Measurements from ENCODE around the gene CCL23. TPM values are rescaled to one million over a fixed set of nuclear protein-coding genes. Genes with fewer than 3 reads are reported as not detected.

The CCL23 gene
- total RNA-seq, 1 experiment from 2014 or later: not detected

GRCh38 chr17:36048066-36048465 lies 30.3 kb upstream of the CCL23 start:
- TF ChIP-seq, protein P1, sequence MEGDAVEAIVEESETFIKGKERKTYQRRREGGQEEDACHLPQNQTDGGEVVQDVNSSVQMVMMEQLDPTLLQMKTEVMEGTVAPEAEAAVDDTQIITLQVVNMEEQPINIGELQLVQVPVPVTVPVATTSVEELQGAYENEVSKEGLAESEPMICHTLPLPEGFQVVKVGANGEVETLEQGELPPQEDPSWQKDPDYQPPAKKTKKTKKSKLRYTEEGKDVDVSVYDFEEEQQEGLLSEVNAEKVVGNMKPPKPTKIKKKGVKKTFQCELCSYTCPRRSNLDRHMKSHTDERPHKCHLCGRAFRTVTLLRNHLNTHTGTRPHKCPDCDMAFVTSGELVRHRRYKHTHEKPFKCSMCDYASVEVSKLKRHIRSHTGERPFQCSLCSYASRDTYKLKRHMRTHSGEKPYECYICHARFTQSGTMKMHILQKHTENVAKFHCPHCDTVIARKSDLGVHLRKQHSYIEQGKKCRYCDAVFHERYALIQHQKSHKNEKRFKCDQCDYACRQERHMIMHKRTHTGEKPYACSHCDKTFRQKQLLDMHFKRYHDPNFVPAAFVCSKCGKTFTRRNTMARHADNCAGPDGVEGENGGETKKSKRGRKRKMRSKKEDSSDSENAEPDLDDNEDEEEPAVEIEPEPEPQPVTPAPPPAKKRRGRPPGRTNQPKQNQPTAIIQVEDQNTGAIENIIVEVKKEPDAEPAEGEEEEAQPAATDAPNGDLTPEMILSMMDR (IDR thresholded peaks at IDR 0.05; ENCODE audit: insufficient read depth in 1 of 2, low read depth in 1 of 2, low read length in 1 of 2, severe bottlenecking in 1 of 2, unreplicated experiment in 1 of 2): no peak
- Mint-ChIP-seq H3K4me1 (ENCODE audit: low read depth, unreplicated experiment) (no peaks in the 10 kb centered on the region), H3K9me3 (ENCODE audit: unreplicated experiment) (peaks cover 52% of the 10 kb centered on the region), H3K4me3 (ENCODE audit: unreplicated experiment) (no peak overlapping the region), H3K27me3 (ENCODE audit: insufficient read depth, unreplicated experiment) (peaks cover 23% of the 10 kb centered on the region), H3K36me3 (ENCODE audit: insufficient read depth, unreplicated experiment) (no peaks in the 10 kb centered on the region), H3K27ac (ENCODE audit: unreplicated experiment) (no peak overlapping the region)
- DNase-seq: no peak
- POLR2A ChIA-PET: no interaction called here
- H3K4me1 ChIP-seq: no peaks in the 10 kb centered on the region
- no peaks in the 10 kb centered on the region for H3K27me3 ChIP-seq (replicated peaks; ENCODE audit: control insufficient read depth, insufficient read depth, low read length)
- no TSS peak for BruUV-seq (replicated peaks)
- peaks cover 2% of the 10 kb centered on the region; the same call in 1 of the 2 replicates for H3K9me3 ChIP-seq
- H3K36me3 ChIP-seq (ENCODE audit: control insufficient read depth, insufficient read depth, low read length): no peaks in the 10 kb centered on the region
- CTCF ChIA-PET: no interaction called here
- intact Hi-C loops (cut with micrococcal nuclease; ENCODE audit: unreplicated experiment): no loop called here
- no peak overlapping the region for H3K4me3 ChIP-seq (ENCODE audit: low read depth, low read length)

GRCh38 chr17:36036235-36036634 lies 18.5 kb upstream of the CCL23 start:
- no peak overlapping the region for H3K4me3 Mint-ChIP-seq (ENCODE audit: unreplicated experiment)
- POLR2A ChIA-PET: no interaction called here
- intact Hi-C loops (cut with micrococcal nuclease; ENCODE audit: unreplicated experiment): no loop called here
- no peaks in the 10 kb centered on the region for H3K4me1 ChIP-seq
- H3K9me3 ChIP-seq: no peaks in the 10 kb centered on the region
- no peaks in the 10 kb centered on the region for H3K36me3 ChIP-seq (ENCODE audit: control insufficient read depth, insufficient read depth, low read length)
- no TSS peak for BruUV-seq (replicated peaks)
- no peaks in the 10 kb centered on the region for H3K36me3 Mint-ChIP-seq (ENCODE audit: insufficient read depth, unreplicated experiment)
- no peak for DNase-seq
- H3K27me3 ChIP-seq (replicated peaks; ENCODE audit: control insufficient read depth, insufficient read depth, low read length): no peaks in the 10 kb centered on the region; the same call in 1 of the 2 replicates
- H3K27me3 Mint-ChIP-seq (ENCODE audit: insufficient read depth, unreplicated experiment): peaks cover 3% of the 10 kb centered on the region
- no peak overlapping the region for H3K27ac Mint-ChIP-seq (ENCODE audit: unreplicated experiment)
- no peaks in the 10 kb centered on the region for H3K9me3 Mint-ChIP-seq (ENCODE audit: unreplicated experiment)
- H3K4me3 ChIP-seq (ENCODE audit: low read depth, low read length): no peak overlapping the region
- CTCF ChIA-PET: no interaction called here
- TF ChIP-seq, protein P1 (IDR thresholded peaks at IDR 0.05; ENCODE audit: insufficient read depth in 1 of 2, low read depth in 1 of 2, low read length in 1 of 2, severe bottlenecking in 1 of 2, unreplicated experiment in 1 of 2): no peak
- no peaks in the 10 kb centered on the region for H3K4me1 Mint-ChIP-seq (ENCODE audit: low read depth, unreplicated experiment)

- Mint-ChIP-seq H3K9me3 (ENCODE audit: unreplicated experiment) (no peaks in the 10 kb centered on the region), H3K27me3 (ENCODE audit: insufficient read depth, unreplicated experiment) (peaks cover 12% of the 10 kb centered on the region), H3K27ac (ENCODE audit: unreplicated experiment) (no peak overlapping the region), H3K4me3 (ENCODE audit: unreplicated experiment) (no peak overlapping the region), H3K36me3 (ENCODE audit: insufficient read depth, unreplicated experiment) (no peaks in the 10 kb centered on the region), H3K4me1 (ENCODE audit: low read depth, unreplicated experiment) (peaks cover 10% of the 10 kb centered on the region)
- TF ChIP-seq, protein P1 (IDR thresholded peaks at IDR 0.05; ENCODE audit: insufficient read depth in 1 of 2, low read depth in 1 of 2, low read length in 1 of 2, severe bottlenecking in 1 of 2, unreplicated experiment in 1 of 2): no peak
- intact Hi-C loops (cut with micrococcal nuclease; ENCODE audit: unreplicated experiment): no loop called here
- H3K27me3 ChIP-seq (replicated peaks; ENCODE audit: control insufficient read depth, insufficient read depth, low read length): no peaks in the 10 kb centered on the region; the same call in none of the 2 replicates
- H3K4me1 ChIP-seq: no peaks in the 10 kb centered on the region
- no peaks in the 10 kb centered on the region for H3K36me3 ChIP-seq (ENCODE audit: control insufficient read depth, insufficient read depth, low read length)
- H3K9me3 ChIP-seq: no peaks in the 10 kb centered on the region
- no peak overlapping the region for H3K4me3 ChIP-seq (ENCODE audit: low read depth, low read length)
- DNase-seq: no peak
- POLR2A ChIA-PET: interaction anchor here (0.6 kb wide), 1 partner anchor 60 kb away, joined by 3 read pairs; no protein-coding TSS in a partner anchor
- no TSS peak for BruUV-seq (replicated peaks)
- CTCF ChIA-PET: no interaction called here
Observed at GRCh38 chr17:36034127-36034526, 16.4 kb upstream of the CCL23 start.
